Gastrocnemius medialis (tissue), 4 donors: Measurements from ENCODE around the gene STARD7. TPM values are rescaled to one million over a fixed set of nuclear protein-coding genes. Genes with fewer than 3 reads are reported as not detected.
"Not testable (repeated sequence)": the region's sequence is repeated elsewhere in the genome, so short reads cannot be mapped to it uniquely, and the experiment has no call there.

Source experiments
- ATAC-seq, 2 donors: fragments of 150-250 bp; one replicate each; pipeline ENCODE4 v1.9.1; 2016
- DNase-seq, 2 donors: peaks; one replicate each; pipeline ENCODE4 v3.0.0-alpha.2; 2019
- H3K27ac ChIP-seq, 4 donors: fragments of 200-600 bp; sonication (generic); 1 replicate in 1 of 4; 2 replicates in 3 of 4; pipeline ENCODE4 v1.5.1; 2016 to 2018; ENCODE audit warnings: mild to moderate bottlenecking in 2 of 4, moderate library complexity in 1 of 4
- H3K27me3 ChIP-seq, 3 donors: fragments of 200-600 bp; sonication (generic) in 2 of 3; 1 replicate in 1 of 3; 2 replicates in 2 of 3; pipeline versions ENCODE4 v1.5.1 to v1.6.0; 2016 to 2019; ENCODE audit warnings: mild to moderate bottlenecking in 1 of 3, moderate library complexity in 1 of 3
- H3K36me3 ChIP-seq, 2 donors: fragments of 200-600 bp; sonication (generic) in 1 of 2; one replicate each; pipeline ENCODE4 v1.5.1; 2017 to 2018
- H3K4me1 ChIP-seq, 2 donors: fragments of 200-600 bp; sonication (generic) in 1 of 2; one replicate each; pipeline ENCODE4 v1.5.1; 2016 to 2017; ENCODE audit warnings: mild to moderate bottlenecking in 2 of 2
- H3K4me3 ChIP-seq, 4 donors: fragments of 200-600 bp; sonication (generic) in 3 of 4; 1 replicate in 1 of 4; 2 replicates in 3 of 4; pipeline ENCODE4 v1.5.1; 2016 to 2019; ENCODE audit warnings: mild to moderate bottlenecking in 2 of 4
- H3K9me3 ChIP-seq, 3 donors: fragments of 200-600 bp; sonication (generic) in 2 of 3; 1 replicate in 1 of 3; 2 replicates in 2 of 3; pipeline ENCODE4 v1.5.1; 2016 to 2019
- POLR2A ChIP-seq, 2 donors: fragments of 450-650 bp; IDR thresholded peaks; one replicate each; pipeline ENCODE4 v1.6.1; 2017; ENCODE audit warnings: antibody characterized with exemption in 2 of 2, mild to moderate bottlenecking in 2 of 2, moderate library complexity in 2 of 2
- in situ Hi-C, 4 donors: fragments of 200-750 bp; cut with MboI; loops; one replicate each; pipeline versions ENCODE4 v1.15.0 to v1.8.0; 2017; ENCODE audit warnings: low sequenced_read_pairs in 4 of 4
- intact Hi-C: fragments of 100-400 bp; cut with DNase I; formaldehyde crosslinking; loops from one replicate; pipeline ENCODE4 v1.15.1; 2023; ENCODE audit warnings: low total_unique reads
- total RNA-seq, 4 donors: library from RNA; depleted of rRNA; stranded (reverse); fragments of >200 nt; gene quantifications; one replicate each; pipeline versions ENCODE4 v1.1.0 to v1.2.3, GENCODE V29; 2016
- TF ChIP-seq, protein P1 (sequence below), 5 experiments: fragments of 450-650 bp in 3 of 5; fragments of 200-600 bp in 2 of 5; sonication (generic) in 2 of 5; IDR thresholded peaks in 4 of 5; conservative IDR thresholded peaks in 1 of 5; 1 replicate in 4 of 5; 2 replicates in 1 of 5; pipeline ENCODE4 v1.5.1; 2016 to 2019; ENCODE audit warnings: antibody characterized with exemption in 5 of 5, mild to moderate bottlenecking in 3 of 5, moderate library complexity in 3 of 5

Gene STARD7
- total RNA-seq, 4 donors from 2014 or later = 237 to 512 (median 313) TPM

DNA sequence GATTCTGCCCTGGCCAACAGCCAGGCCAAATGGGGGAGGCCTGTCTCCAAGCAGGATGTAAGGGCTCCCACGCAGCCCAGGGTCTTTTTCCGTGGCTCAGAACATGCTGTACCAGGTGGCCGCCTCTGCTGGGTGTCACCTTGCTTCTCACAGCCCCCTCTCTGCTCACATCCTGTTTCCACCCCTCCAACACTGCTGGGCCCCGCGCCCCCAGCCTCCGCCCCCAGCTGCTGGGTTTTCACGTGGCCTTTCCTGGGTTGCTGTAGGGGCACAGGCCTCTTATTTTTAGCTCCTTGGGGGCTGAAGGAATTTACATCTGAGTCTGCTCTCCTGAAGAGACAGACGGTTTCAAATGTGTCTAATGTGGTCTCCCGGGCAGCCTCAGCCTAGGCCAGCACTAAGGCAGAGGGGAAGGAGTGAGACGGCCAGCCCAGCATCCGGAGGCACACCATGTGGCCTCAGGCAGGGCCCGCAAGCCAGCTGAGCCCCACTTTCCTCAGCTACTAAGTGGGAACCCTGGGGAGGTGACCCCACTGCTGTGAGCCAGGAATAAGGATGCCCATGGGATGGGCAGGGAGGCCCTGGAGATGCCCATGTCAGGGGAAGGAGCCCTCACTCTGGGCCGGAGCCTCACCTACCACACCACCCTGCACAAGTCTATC lies 44.7 kb downstream of the STARD7 start:
- no peak overlapping the region for H3K4me3 ChIP-seq
- ATAC-seq (no peak), DNase-seq (peak in 1 of 2 donors; percentile 45)
- no peaks in the 10 kb centered on the region for H3K4me1 ChIP-seq
- H3K27ac ChIP-seq = no peak overlapping the region
- H3K27me3 ChIP-seq = no peaks in the 10 kb centered on the region
- H3K36me3 ChIP-seq = no peaks in the 10 kb centered on the region
- TF ChIP-seq, protein P1, sequence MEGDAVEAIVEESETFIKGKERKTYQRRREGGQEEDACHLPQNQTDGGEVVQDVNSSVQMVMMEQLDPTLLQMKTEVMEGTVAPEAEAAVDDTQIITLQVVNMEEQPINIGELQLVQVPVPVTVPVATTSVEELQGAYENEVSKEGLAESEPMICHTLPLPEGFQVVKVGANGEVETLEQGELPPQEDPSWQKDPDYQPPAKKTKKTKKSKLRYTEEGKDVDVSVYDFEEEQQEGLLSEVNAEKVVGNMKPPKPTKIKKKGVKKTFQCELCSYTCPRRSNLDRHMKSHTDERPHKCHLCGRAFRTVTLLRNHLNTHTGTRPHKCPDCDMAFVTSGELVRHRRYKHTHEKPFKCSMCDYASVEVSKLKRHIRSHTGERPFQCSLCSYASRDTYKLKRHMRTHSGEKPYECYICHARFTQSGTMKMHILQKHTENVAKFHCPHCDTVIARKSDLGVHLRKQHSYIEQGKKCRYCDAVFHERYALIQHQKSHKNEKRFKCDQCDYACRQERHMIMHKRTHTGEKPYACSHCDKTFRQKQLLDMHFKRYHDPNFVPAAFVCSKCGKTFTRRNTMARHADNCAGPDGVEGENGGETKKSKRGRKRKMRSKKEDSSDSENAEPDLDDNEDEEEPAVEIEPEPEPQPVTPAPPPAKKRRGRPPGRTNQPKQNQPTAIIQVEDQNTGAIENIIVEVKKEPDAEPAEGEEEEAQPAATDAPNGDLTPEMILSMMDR (IDR thresholded peaks at IDR 0.05 in 4 of 5, conservative IDR thresholded peaks at IDR 0.05 in 1 of 5) = no peak
- in situ Hi-C loops = no loop called here
- intact Hi-C loops = no loop called here
- H3K9me3 ChIP-seq = no peaks in the 10 kb centered on the region

- Histone ChIP-seq H3K9me3 (no peaks in the 10 kb centered on the region), H3K4me3 (no peak overlapping the region), H3K27me3 (no peaks in the 10 kb centered on the region), H3K36me3 (no peaks in the 10 kb centered on the region), H3K4me1 (no peaks in the 10 kb centered on the region), H3K27ac (no peak overlapping the region)
- DNase-seq = no peak
- TF ChIP-seq, protein P1 (IDR thresholded peaks at IDR 0.05 in 4 of 5, conservative IDR thresholded peaks at IDR 0.05 in 1 of 5) = no peak
- no peak for TF ChIP-seq POLR2A (IDR thresholded peaks at IDR 0.05)
- no peak for ATAC-seq
- in situ Hi-C loops = no loop called here
- intact Hi-C loops = no loop called here
Observed at GRCh38 chr2:96163415-96163767, 45.2 kb downstream of the STARD7 start.

DNA sequence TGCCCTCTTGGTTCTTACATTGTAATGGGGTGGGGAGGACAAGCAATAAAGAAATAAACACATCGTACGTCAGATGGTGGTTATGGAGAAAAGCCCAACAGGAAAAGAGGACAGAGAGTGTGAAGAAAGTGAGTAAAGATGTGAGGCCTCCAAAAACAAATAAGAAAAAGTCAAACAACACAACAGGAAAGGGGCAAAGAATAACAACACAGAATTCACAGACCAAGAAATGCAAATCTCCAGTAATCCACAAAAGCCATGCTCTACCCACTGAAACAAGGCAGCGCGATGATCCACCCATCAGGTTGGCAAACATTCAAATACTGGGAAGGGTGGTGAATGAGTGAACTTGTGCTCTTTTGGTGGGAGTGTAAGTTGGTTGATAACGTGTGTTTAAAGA lies 46.7 kb downstream of the STARD7 start:
- H3K4me1 ChIP-seq = no peaks in the 10 kb centered on the region
- H3K27ac ChIP-seq = no peak overlapping the region
- no peak overlapping the region for H3K4me3 ChIP-seq
- ATAC-seq = no peak
- in situ Hi-C loops (no loop called here), intact Hi-C loops (no loop called here)
- TF ChIP-seq POLR2A (IDR thresholded peaks at IDR 0.05) = no peak
- TF ChIP-seq, protein P1 (IDR thresholded peaks at IDR 0.05 in 4 of 5, conservative IDR thresholded peaks at IDR 0.05 in 1 of 5) = no peak
- no peaks in the 10 kb centered on the region for H3K9me3 ChIP-seq
- no peak for DNase-seq
- H3K36me3 ChIP-seq = no peaks in the 10 kb centered on the region
- peaks cover 0 to 2% (median 0%) of the 10 kb centered on the region in 3 donors for H3K27me3 ChIP-seq

DNA sequence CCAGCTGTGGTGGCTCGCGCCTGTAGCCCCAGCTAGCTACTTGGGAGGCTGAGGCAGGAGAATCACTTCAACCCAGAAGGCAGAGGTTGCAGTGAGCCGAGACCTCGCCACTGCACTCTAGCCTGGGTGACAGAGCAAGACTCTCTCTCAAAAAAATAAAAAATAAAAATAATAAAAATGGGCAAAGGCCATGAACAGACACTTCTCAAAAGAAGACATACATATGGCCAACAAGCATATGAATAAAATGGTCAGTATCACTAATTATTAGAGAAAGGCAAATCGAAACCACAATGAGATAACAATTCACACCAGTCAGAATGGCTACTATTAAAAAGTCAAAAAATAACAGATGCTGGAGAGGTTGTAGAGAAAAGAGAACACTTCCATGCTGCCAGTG lies 48.3 kb downstream of the STARD7 start:
- in situ Hi-C loops, DNase-seq, H3K4me3 ChIP-seq, H3K4me1 ChIP-seq, H3K27ac ChIP-seq, H3K9me3 ChIP-seq, H3K36me3 ChIP-seq, ATAC-seq, intact Hi-C loops, H3K27me3 ChIP-seq: not testable (repeated sequence)

GRCh38 chr2:96159084-96159830 lies 49.4 kb downstream of the STARD7 start:
- DNase-seq (no peak), ATAC-seq (no peak)
- H3K27ac ChIP-seq = no peak overlapping the region

More at GRCh38 chr2:96159084-96159830, 49.4 kb downstream of the STARD7 start:
- Histone ChIP-seq H3K9me3 (no peaks in the 10 kb centered on the region), H3K36me3 (no peaks in the 10 kb centered on the region), H3K27me3 (peaks cover 0 to 4% (median 0%) of the 10 kb centered on the region in 3 donors), H3K4me1 (no peaks in the 10 kb centered on the region), H3K4me3 (no peak overlapping the region)
- TF ChIP-seq, protein P1 (IDR thresholded peaks at IDR 0.05 in 4 of 5, conservative IDR thresholded peaks at IDR 0.05 in 1 of 5) = no peak
- no peak for TF ChIP-seq POLR2A (IDR thresholded peaks at IDR 0.05)
- in situ Hi-C loops (no loop called here), intact Hi-C loops (no loop called here)
